Activated CD4-positive, alpha-beta T cell treated with anti-CD3 and anti-CD28 coated beads, Interleukin-2, amount 10 ng/mL, durations not matched to agents 7 days and 5 days (primary cell): ENCODE data around the gene MDK. TPM values are rescaled to one million over a fixed set of nuclear protein-coding genes. Genes with fewer than 3 reads are reported as not detected.

Experiments
- CTCF ChIA-PET: fragments of 350-600 bp; sonication (Branson Sonifier 250); formaldehyde crosslinking; loops from one replicate; lab custom pipeline; 2021; ENCODE audit warnings: antibody characterized with exemption; lab: Charles Lee
- POLR2A ChIA-PET: fragments of 350-600 bp; sonication (Branson Sonifier 250); formaldehyde crosslinking; loops from one replicate; lab custom pipeline; 2021; ENCODE audit warnings: antibody characterized with exemption; lab: Charles Lee
- DNase-seq: peaks from one replicate; pipeline ENCODE4 v3.0.0-alpha.2; 2020
- H3K27ac Mint-ChIP-seq: one replicate; pipeline ENCODE4 v1.8.0; 2021; ENCODE audit warnings: mild to moderate bottlenecking, moderate library complexity, mixed read lengths
- H3K27me3 Mint-ChIP-seq: one replicate; pipeline ENCODE4 v1.8.0; 2021; ENCODE audit warnings: mixed read lengths
- H3K36me3 Mint-ChIP-seq: one replicate; pipeline ENCODE4 v1.8.0; 2021; ENCODE audit warnings: low read depth, mixed read lengths
- H3K4me1 Mint-ChIP-seq: one replicate; pipeline ENCODE4 v1.8.0; 2021; ENCODE audit warnings: mixed read lengths
- H3K4me3 Mint-ChIP-seq: one replicate; pipeline ENCODE4 v1.8.0; 2021; ENCODE audit warnings: mild to moderate bottlenecking, moderate library complexity, mixed read lengths
- H3K9me3 Mint-ChIP-seq: one replicate; pipeline ENCODE4 v1.8.0; 2021; ENCODE audit warnings: mixed read lengths
- microRNA-seq: library from miRNA; unstranded; fragments of <30 nt; microRNA quantifications from one replicate; pipeline ENCODE4 v1.2.0, GENCODE V29; 2021; ENCODE audit warnings: borderline microRNAs expressed, borderline replicate concordance
- total RNA-seq, 2 experiments: library from RNA; stranded (reverse); gene quantifications; one replicate each; pipeline ENCODE4 v1.2.3, GENCODE V29; 2021

MDK gene
- total RNA-seq, 2 experiments from 2014 or later, result 8.2 to 10.5 TPM

GRCh38 chr11:46421257-46421880 is 39.9 kb downstream of the MDK start:
- no peak overlapping the region for H3K4me3 Mint-ChIP-seq
- ChIA-PET CTCF (no interaction called here), POLR2A (no interaction called here)
- H3K27me3 Mint-ChIP-seq, result no peaks in the 10 kb centered on the region
- no peak for DNase-seq
- H3K36me3 Mint-ChIP-seq, result peaks cover 19% of the 10 kb centered on the region
- no peaks in the 10 kb centered on the region for H3K9me3 Mint-ChIP-seq
- no peaks in the 10 kb centered on the region for H3K4me1 Mint-ChIP-seq
- H3K27ac Mint-ChIP-seq, result no peak overlapping the region

DNA sequence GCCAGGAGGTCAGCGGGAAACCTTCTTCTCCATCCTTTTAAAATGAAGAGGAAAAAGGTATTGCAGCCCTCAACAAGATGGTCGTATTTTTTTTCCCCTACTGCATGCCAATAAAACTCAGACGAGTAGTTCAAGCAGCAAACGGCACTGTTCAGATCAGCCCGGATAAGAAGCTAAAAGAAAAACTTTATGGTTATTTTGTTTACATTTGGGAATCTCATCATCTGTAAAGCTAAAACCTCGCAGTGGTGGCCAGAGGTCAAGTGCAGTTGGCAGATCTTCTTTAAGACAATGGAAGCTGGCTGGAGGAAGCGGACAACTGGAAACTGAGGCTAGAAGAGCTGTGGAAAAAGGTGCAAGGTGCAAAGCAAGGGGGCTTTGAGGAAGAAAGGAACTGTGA is 41.1 kb downstream of the MDK start:
- H3K36me3 Mint-ChIP-seq, result peaks cover 17% of the 10 kb centered on the region
- POLR2A ChIA-PET, result no interaction called here
- CTCF ChIA-PET, result no interaction called here
- no peaks in the 10 kb centered on the region for H3K27me3 Mint-ChIP-seq
- no peaks in the 10 kb centered on the region for H3K4me1 Mint-ChIP-seq
- no peak for DNase-seq
- no peak overlapping the region for H3K27ac Mint-ChIP-seq
- H3K4me3 Mint-ChIP-seq, result no peak overlapping the region
- no peaks in the 10 kb centered on the region for H3K9me3 Mint-ChIP-seq

DNA sequence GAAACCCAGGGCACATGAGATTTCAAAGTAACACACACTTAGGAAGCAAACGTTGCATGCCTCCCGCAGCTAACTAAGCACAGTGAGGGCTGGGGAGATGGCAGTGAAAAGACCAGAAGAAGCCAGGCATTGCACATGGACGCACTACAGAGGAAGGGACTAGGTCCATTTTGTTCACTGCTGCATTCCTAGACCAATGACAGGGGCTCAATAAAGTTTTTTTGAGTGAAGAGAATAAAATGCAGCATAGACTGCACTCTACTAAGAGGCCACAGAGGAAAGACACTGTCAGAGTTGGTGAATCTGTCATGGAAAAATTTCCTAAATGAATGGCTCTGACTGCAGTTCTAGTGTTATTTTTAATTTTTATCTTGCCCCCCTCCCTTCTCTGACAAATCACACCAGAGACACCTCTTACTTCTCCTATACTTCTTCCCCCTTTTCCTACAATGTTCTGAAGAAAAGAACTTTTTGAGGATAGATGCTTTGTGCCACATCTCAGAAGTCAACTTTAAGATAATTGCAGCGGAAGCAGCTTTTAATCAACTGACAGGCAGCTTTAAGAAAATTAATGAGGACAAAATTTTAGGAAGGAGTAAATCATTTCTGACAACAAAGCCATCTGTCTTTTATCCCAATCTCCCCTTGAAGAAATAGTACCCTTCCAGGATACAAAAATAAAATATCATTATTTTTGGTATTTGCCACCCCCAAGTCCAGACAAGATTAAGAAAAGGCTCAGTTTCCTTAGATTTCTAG is 44.9 kb downstream of the MDK start:
- Mint-ChIP-seq H3K36me3 (peaks cover 18% of the 10 kb centered on the region), H3K4me1 (peaks cover 1% of the 10 kb centered on the region), H3K27ac (no peak overlapping the region), H3K4me3 (no peak overlapping the region), H3K9me3 (no peaks in the 10 kb centered on the region), H3K27me3 (no peaks in the 10 kb centered on the region)
- no peak for DNase-seq
- POLR2A ChIA-PET, result no interaction called here
- CTCF ChIA-PET, result no interaction called here

- peaks cover 20% of the 10 kb centered on the region for H3K36me3 Mint-ChIP-seq
- POLR2A ChIA-PET, result interaction anchor here (0.6 kb wide), 1 partner anchor 1190 kb away, joined by 3 read pairs; no protein-coding TSS in a partner anchor
- no peak overlapping the region for H3K4me3 Mint-ChIP-seq
- no peaks in the 10 kb centered on the region for H3K9me3 Mint-ChIP-seq
- no peaks in the 10 kb centered on the region for H3K27me3 Mint-ChIP-seq
- CTCF ChIA-PET, result no interaction called here
- no peak for DNase-seq
- no peak overlapping the region for H3K27ac Mint-ChIP-seq
- peaks cover 1% of the 10 kb centered on the region for H3K4me1 Mint-ChIP-seq
Measured at GRCh38 chr11:46427364-46427763, 45.9 kb downstream of the MDK start.

DNA sequence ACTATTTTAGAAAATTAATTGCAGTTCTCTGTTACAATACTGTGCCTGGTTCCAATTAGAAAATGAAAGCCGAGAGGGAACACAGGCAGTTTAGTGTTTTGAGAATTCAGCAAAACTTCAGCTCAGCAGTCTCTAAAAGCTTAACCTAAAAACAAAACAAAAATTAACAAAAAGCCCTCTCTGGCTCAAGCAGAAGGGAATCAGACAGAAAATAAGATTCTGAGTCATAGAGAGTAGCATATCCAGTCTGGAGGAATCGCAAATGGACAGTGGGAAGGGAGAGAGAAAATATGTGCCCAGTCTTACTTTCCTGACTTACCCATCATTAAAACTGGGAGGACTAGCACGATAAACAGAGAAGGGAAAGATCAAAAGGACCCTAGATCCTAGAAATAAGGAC is 48.2 kb downstream of the MDK start:
- Mint-ChIP-seq H3K9me3 (no peaks in the 10 kb centered on the region), H3K4me1 (peaks cover 1% of the 10 kb centered on the region), H3K4me3 (no peak overlapping the region), H3K36me3 (peaks cover 23% of the 10 kb centered on the region), H3K27me3 (no peaks in the 10 kb centered on the region), H3K27ac (no peak overlapping the region)
- DNase-seq, result no peak
- ChIA-PET CTCF (interaction anchor here (0.9 kb wide), 1 partner anchor 19 kb away, joined by 3 read pairs; no protein-coding TSS in a partner anchor), POLR2A (no interaction called here)

DNA sequence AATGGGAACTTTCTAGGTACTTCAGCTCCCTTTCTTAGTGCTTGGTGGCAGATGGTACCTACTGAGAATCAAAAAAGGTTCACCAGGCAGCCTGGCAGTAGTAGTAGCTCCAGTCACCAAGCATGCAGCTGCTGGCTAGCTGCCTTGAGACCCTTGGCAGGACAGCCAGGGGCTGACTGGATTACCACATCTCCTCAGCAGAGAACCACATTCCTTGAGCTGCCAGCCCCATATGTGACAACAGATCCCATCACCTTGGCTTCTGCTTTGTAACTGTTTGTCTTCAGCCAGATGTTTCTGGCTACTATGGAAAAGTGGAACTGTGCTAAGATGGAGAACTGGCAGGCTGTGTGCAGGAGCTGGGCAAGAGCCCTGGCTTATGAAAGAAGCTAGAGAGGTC is 49.7 kb downstream of the MDK start:
- Mint-ChIP-seq H3K27me3 (no peaks in the 10 kb centered on the region), H3K9me3 (no peaks in the 10 kb centered on the region), H3K4me1 (peaks cover 1% of the 10 kb centered on the region), H3K36me3 (peaks cover 26% of the 10 kb centered on the region), H3K4me3 (no peak overlapping the region), H3K27ac (no peak overlapping the region)
- POLR2A ChIA-PET, result no interaction called here
- no peak for DNase-seq
- CTCF ChIA-PET, result interaction anchor here (0.5 to 1.3 kb wide), 5 partner anchors 12 to 117 kb away, joined by 3 to 5 read pairs (median 3); no protein-coding TSS in a partner anchor

Small RNA genes within 50 kb of the gene (microRNA-seq; reads per million reads assigned to microRNA genes)
- gene MIR4688, result 1.9 reads per million

Other genes starting within 250 kb of the MDK start
- not detected for gene CREB3L1, start 104.0 kb upstream of the MDK start, total RNA-seq
- 100 to 1,000 TPM; 178 to 187 TPM for gene DGKZ, start 34.2 kb upstream of the MDK start, total RNA-seq
- gene CHRM4, start 10.1 kb downstream of the MDK start, total RNA-seq, result under 1 TPM; 0.12 to 0.31 TPM
- 10 to 100 TPM; 38.4 to 40.0 TPM for gene AMBRA1, start 212.4 kb downstream of the MDK start, total RNA-seq
- 1 to 10 TPM; 6.3 to 6.6 TPM for gene HARBI1, start 235.6 kb downstream of the MDK start, total RNA-seq
- 10 to 100 TPM; 56.8 to 62.1 TPM for gene ATG13, start 235.9 kb downstream of the MDK start, total RNA-seq